Measurements from ENCODE around the gene SECISBP2. TPM values are rescaled to one million over a fixed set of nuclear protein-coding genes. Genes with fewer than 3 reads are reported as not detected.

SECISBP2 gene
- total and polyA plus RNA-seq, 4 donors, result 14.2 to 37.7 (median 24.3) TPM

GRCh38 chr9:89367726-89368437, 49.6 kb downstream of the SECISBP2 start:
- no peak for TF ChIP-seq CTCF (IDR thresholded peaks at IDR 0.05; ENCODE audit: low read depth, low read length, missing input control)
- TF ChIP-seq RXRA (IDR thresholded peaks at IDR 0.05), result no peak
- TF ChIP-seq FOXA2 (IDR thresholded peaks at IDR 0.05), result no peak
- no peak for TF ChIP-seq REST (IDR thresholded peaks at IDR 0.05)
- no peak for TF ChIP-seq HNF4A (conservative IDR thresholded peaks at IDR 0.05)
- no peak for TF ChIP-seq MAX (IDR thresholded peaks at IDR 0.05)
- TF ChIP-seq RAD21 (IDR thresholded peaks at IDR 0.05), result no peak
- TF ChIP-seq GABPA (IDR thresholded peaks at IDR 0.05 in 1 of 2, conservative IDR thresholded peaks at IDR 0.05 in 1 of 2), result no peak
- TF ChIP-seq HNF4G (IDR thresholded peaks at IDR 0.05), result no peak
- TF ChIP-seq ZBTB33 (IDR thresholded peaks at IDR 0.05), result no peak
- TF ChIP-seq ATF3 (IDR thresholded peaks at IDR 0.05), result no peak
- TF ChIP-seq YY1 (IDR thresholded peaks at IDR 0.05), result no peak
- TF ChIP-seq NR2F2 (IDR thresholded peaks at IDR 0.05), result no peak
- TF ChIP-seq EGR1 (IDR thresholded peaks at IDR 0.05; ENCODE audit: low read depth in 2 of 2), result no peak
- TF ChIP-seq FOXA1 (IDR thresholded peaks at IDR 0.05), result no peak
- no peaks in the 10 kb centered on the region for H3K27me3 ChIP-seq (ENCODE audit: control insufficient read depth in 4 of 4, insufficient read depth in 4 of 4, low read length in 3 of 4)
- no peaks in the 10 kb centered on the region for H3K9me3 ChIP-seq (ENCODE audit: control insufficient read depth in 4 of 4, low read length in 3 of 4)
- 93% methylated on average over 14 of the region's 14 CpGs for WGBS
- no peak overlapping the region for H3K27ac ChIP-seq (ENCODE audit: low read depth in 1 of 2, low read length in 2 of 2)
- H3K36me3 ChIP-seq (ENCODE audit: control insufficient read depth in 4 of 4, insufficient read depth in 3 of 4, low read depth in 1 of 4, low read length in 3 of 4), result no peaks in the 10 kb centered on the region
- H3K4me3 ChIP-seq (ENCODE audit: low read depth in 1 of 3, low read length in 3 of 3), result no peak overlapping the region
- no peak overlapping the region for H3K9ac ChIP-seq (ENCODE audit: low read depth in 1 of 2, low read length in 2 of 2)
- peaks cover 0 to 2% (median 0%) of the 10 kb centered on the region in 4 donors for H3K4me1 ChIP-seq (ENCODE audit: control insufficient read depth in 4 of 4, insufficient read depth in 4 of 4, low read length in 3 of 4)
- no peak for DNase-seq (ENCODE audit: low spot score)

Data from liver (tissue), 9 donors.